ENCODE results near the gene PNLDC1.
"Not testable (repeated sequence)": the region's sequence is repeated elsewhere in the genome, so short reads cannot be mapped to it uniquely, and the experiment has no call there.

Gene PNLDC1

DNA sequence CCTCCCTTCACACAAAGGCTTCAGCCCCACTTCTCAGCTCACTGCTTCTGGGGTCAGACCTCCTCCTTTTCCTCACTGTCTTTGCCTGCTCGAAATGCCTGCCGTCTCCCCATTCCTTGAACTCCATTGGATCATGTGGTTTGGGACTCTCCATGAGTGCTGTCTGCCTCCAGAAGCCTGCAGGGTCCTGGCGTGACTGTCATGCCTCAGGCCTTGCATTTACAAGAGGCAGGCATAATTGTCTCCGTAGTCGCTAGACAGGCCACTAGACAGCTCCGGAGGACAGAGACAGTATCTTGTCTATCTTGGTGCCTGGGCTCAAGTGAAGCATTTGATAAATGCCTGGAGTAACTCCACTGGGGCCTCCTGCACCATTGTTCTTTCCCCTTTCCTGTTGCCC, 15.3 kb downstream of the PNLDC1 start:
- intact Hi-C loops (cut with DNase I): no loop called here
- DNase-seq: no peak

DNA sequence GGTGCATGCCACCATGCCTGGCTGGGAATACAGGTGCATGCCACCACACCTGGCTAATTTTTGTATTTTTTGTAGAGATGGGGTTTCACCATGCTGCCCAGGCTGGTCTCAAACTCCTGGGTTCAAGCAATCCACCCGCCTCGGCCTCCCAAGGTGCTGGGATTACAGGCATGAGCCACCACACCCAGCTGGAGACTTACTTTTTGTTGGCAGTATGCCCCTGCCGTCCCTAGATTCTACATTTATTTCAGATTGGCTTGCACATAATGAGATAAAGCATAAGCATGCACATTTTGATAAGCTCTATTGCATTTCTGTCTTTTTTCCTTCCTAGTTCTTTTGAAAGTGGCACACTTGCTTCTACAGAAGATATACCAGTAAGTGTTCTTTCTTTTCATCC, 16.7 kb downstream of the PNLDC1 start:
- intact Hi-C loops (cut with DNase I); DNase-seq: not testable (repeated sequence)

DNA sequence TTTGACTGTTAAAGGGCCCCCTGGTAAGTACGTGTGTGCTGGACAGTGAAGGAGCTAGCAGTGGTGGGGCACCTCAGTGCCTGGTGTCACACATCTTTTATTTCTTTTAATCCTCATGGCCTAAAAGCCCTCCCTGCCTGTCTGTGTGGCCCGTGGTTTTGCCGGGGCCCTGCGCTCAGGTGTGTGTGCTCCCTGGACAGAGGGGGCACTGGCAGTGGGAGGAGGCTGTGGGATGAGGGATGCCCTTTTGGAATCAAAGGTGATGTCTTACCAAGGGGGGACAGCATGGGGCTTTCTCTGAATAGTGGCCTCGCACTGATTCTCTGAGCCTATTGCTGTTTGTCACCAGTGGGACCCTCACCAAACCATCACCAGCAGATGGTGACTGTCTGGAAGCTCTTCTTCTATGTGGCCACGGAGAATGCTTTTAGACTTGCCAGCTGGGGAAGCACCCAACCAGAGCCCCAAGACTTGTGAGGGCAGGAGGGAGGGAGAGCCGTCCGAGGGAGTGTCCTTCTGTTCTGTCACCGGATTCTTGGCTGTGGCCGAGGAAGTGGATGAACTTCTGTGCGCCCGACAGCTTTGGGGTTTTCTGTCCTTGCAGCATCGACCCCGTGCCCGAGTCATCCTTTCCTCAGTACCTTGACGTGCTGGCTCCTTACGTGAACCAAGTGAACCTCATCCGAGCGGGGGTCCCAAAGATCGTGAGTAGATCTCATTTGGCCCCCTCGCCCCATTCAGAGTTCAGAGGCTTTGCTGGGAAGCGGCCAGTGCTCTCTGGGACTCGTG, 18.1 kb downstream of the PNLDC1 start:
- DNase-seq: no peak
- intact Hi-C loops (cut with DNase I): no loop called here

DNA sequence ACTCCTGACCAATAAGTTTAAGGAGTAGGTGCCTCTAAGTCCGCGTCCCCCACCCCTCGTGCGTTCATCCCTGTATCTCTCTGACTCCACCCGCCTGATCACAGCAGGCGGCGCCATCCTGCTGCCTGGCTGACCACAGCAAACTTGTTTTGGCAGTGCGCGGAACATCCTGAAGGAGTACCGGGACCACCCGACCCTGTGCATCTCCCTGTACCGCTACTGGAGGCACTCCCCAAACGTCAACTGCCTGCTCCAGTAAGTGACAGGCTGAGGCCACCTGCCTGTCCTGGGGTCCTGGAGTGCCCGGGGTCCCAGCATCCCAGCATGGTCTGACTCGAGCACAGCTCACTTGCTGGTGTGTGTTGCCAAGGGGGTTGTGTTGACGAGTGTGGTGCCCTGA, 19.0 kb downstream of the PNLDC1 start:
- DNase-seq: no peak

DNA sequence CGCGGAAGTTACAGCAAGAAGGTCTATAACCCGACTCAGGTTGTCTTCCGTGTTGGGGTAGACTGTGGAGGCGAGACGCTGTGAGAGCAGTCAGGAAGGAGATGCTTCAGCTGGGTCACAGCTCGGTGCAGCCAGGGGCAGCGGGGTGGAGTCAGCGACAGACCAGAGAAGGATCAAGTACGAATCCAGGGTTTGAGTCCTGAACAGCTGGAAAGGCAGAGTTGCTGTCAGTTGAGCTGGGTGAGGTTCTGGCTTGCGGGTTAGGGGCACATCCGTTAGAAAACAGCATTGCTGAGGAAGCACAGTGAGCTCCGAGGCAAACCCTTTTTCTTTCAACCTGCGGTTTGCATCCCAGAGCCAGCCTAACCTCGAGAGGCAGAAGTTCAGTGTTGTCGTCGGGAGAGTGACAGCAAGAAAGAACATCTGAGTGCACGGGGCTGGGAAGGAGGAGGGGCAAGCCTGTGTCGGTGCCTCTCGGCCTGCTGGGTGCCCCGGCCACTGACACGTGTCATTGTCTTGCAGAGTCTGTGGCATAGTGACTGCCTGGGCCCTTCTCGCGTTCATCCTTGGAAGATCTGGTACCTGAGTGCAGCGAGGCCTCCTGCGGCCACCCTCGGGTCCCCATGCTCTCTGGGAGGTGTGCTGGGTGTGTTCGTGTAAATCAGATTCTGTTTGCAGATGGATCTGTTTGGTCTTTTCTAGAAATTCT, 20.0 kb downstream of the PNLDC1 start:
- DNase-seq: peak in 1 of 10 donors; percentile 57
- intact Hi-C loops (cut with DNase I): no loop called here

More for the DNA sequence above, 19.0 kb downstream of the PNLDC1 start:
- intact Hi-C loops (cut with DNase I): no loop called here

DNA sequence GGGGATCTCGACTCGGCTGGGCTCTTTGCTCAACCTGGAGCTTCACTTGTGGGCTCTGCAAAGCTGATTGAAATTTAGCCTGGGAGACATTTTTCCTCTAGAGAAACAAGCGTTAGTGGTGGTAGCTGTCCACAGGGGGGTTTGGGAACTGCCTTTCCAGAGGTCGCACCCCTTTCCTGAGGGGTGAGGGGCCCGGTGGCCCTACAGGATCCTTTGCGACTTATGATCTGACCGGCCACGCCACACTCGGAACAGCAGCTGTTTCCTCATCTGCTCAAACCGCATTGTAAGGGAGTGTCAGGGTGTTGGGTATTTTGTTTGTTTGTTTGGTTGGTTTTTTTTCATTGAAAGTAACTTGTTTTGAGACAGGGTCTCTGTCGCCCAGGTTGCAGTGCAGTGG, 21.0 kb downstream of the PNLDC1 start:
- DNase-seq: no peak
- intact Hi-C loops (cut with DNase I): no loop called here

DNA sequence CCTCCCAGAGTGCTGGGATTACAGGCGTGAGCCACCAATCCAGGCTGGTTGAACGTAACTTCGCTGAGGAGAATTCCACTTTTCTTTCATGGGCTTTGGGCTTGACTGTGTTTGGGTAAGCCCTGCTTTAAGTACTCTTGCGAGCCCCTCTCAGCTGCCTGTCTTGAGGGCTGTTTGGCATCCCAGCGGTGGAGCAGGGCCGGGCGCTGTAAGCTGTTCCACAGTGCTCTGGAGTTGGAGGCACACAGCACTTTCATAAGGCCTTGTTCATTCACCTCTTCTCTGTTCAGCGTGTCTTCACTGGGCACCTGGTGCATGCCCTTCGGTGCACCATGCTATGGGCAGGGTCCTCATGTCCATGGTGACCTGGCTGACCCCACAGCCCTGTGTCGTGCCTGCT, 21.6 kb downstream of the PNLDC1 start:
- intact Hi-C loops (cut with DNase I): no loop called here
- no peak for DNase-seq

DNA sequence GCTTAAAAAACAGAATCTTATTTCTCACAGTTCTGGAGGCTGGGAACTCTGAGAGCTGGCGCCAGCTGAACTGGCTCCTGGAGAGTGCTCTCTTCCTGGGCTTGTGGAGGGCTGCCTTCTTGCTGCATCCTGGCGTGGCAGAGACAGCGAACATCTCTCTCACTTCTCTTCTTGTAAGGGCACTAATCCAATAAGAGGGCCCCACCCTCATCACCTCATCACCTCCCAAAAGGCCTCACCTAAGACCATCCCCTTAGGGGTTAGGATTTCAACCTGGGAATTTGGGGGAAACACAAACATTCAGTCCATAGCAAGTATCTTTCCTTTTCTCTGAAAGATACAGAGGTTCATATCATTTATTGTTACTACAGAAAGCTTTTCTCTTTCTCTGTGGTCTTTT, 23.9 kb downstream of the PNLDC1 start:
- intact Hi-C loops (cut with DNase I): no loop called here
- DNase-seq: no peak

DNA sequence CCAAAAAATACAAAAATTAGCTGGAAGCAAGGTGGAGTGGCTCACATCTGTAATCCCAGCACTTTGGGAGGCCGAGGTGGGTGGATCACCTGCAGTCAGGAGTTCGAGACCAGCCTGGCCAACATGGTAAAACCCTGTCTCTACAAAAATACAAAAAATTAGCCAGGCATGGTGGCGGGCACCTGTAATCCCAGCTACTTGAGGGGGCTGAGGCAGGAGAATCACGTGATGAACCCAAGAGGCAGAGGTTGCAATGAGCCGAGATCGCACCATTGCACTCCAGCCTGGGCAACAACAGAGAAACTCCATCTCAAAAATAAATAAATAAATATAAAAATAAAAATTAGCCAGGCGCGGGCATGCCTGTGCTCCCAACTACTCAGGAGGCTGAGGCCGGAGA, 24.6 kb downstream of the PNLDC1 start:
- intact Hi-C loops (cut with DNase I): not testable (repeated sequence)

DNA sequence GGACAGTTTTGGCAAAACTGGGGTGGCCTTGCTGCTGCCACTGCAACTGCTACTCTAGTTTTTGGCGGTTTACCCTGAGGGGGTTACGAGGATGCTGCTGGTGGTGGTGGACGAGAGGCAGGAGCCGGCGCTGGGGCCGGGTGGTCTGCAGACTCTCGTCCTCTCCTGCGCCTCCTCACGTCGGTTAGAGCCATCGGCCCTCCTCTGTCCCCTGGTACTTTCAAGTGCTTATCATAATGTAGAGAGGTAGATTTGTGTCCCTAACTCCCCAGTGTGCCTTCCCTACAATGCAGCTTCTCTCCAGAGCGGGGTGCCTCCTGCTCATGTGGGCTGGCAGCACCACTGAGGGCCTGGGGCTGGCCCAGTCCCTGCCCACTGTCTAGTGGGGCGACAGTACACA, 25.9 kb downstream of the PNLDC1 start:
- intact Hi-C loops (cut with DNase I): no loop called here
- DNase-seq: no peak

More for the DNA sequence above, 24.6 kb downstream of the PNLDC1 start:
- DNase-seq: not testable (repeated sequence)

DNA sequence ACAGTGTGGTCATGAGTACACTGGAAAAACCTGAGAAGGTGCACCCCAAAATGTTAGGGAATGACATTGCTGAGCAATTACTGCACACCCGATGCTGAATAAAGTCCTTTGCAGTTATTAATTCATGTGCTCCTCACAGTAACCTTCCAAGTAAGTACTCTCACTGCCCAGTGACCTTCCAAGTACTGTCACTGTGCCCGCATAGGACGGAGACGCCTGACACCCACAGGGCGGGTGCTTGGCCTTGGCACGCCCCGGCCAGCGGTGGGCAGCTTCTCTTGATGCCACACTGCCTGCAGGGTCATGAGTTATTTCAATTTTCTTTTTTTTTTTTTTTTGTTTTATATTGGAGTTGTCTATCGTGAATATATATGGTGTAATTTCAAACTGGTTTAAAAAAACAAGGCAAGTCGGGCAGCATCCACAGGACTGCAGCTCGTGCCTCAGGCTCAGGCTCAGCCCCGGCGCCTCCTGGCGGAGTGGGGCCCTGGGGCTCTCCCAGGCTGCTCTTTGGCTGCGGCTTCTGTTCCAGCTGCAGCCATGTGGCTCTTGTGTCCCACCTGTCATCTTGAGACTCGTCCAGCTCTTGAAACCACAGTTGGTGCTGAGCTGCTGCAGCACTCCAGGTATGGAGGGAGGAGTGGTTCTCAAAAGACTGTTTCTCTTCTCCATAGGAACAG, 27.0 kb downstream of the PNLDC1 start:
- no peak for DNase-seq
- intact Hi-C loops (cut with DNase I): no loop called here

DNA sequence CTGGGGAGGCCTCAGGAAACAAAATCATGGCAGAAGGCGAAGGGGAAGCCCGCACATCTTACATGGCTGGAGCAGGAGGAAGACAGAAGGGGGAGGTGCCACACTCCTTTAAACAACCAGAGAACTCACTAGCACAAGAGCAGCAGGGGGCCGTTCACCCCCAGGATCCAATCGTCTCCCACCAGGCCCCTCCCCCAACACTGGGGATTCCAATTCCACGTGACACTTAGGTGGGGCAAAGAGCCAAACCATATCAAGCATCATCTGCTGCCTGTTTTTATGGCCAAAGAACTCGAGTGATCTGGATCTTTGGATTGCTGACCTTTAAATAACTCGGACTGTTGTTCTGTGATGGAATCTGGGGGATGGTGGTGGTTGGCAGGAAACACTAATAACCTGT, 28.0 kb downstream of the PNLDC1 start:
- DNase-seq: no peak
- intact Hi-C loops (cut with DNase I): no loop called here

DNA sequence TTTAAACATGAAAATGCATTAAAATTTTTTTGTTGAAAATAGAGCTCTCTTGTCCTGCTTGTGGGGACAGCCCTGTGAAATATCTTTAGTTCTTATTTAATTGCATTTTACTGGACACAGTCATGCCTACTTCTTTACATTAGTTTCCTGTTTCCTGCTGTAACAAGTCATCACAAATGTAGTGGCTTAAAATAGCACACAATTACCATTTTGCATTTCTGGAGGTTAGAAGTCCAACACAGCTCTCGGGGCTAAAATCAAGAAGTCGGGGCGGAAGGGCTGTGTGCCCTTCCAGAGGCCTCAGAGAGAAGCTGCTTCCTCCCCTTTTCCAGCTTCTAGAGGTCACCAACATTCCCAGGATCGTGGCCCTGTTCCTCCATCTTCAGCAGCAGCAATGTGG, 29.4 kb downstream of the PNLDC1 start:
- DNase-seq: no peak
- intact Hi-C loops (cut with DNase I): no loop called here

DNA sequence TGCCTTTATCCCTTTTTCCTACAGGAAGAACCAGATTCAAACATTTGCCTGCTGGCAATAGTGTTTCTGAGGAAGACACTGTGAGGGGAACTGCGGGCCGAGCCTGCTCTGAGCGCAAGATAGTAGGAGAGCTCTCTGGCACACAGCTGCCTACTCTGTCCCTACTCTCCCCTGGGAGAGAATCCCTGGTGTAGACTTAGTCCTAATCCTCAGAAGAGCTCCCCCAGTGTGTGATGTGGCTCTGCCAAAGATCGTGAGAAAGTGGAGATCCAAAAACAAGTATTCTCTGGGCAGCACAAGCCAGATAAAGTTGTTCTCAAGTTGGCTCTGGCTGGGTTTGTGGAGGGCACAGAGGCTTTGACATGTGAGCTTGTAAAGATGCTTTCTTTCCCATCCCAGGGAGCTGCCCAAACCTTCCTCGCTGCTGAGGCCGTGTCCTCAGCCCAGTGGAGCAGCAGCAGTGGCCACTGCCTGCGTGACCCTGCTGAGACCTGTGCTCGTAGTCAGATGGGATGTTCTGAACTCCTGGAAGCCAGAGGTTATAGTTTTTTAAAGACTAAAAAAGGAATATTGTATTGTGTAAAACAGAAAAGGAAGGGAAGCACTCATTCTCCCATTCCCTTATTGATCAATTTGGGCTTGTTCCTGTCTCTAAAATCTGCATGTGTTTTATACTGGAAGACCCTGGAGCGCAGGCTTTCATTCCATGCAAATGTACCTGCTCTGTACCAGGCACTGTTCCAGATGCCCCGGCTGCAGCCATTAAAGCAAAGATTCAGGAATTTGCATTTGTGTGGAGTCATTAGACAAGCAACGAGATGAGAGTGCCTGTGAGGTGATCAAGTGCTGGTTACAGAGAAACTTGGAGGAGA, 30.7 kb downstream of the PNLDC1 start:
- intact Hi-C loops (cut with DNase I): no loop called here
- no peak for DNase-seq

DNA sequence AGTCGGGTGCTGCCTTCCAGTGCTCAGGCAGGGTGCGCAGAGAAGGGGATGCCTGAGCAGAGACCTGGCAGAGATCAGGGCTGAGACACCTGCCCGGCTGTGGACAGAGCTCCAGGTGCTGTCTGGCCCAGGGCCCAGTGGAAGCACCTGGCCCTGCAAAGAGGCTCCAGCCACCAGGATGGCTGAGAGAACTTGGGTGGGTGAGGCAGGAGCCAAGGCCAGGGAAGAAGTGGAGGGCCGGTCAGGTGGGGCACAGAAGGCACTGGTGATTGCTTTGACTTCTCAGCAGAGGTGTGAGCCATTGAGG, 31.2 kb downstream of the PNLDC1 start:
- DNase-seq: no peak
- intact Hi-C loops (cut with DNase I): no loop called here

DNA sequence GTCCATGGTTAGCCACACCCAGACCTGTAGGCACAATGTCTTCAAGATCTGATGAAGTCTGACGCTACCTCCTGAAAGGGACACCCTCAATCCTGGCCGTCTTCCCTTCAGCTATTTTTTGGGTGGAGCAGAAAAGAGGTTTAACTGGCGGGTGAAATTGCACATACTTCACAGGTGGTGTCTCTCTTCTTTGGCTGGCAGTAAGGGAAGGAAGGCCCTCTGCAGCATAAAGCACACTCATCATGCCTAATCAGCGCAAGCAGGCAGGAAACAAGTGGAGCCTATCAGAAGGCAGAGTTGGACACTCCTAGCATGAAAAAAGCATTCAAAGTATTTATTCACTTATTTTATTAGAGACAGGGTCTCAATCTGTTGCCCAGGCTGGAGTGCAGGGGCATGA, 32.9 kb downstream of the PNLDC1 start:
- intact Hi-C loops (cut with DNase I): no loop called here
- DNase-seq: no peak

DNA sequence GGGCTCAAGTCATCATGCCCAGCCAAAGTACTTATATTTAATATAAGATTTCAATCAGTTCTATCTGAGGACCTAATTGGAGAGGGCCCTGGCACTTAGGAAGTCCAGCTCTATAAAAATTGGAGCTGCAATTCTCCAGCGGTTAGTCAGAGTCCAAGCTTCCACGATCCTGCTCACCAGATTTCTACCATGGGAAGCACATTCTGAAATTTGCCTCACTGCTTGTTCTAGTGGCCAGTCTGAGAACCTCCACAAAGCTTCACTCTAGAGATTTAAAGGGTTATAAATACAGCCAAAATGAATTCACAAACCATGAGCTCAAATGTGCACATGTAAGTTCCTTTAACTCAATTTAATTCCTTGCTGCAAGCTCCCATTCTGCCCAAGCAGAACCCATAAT, 33.5 kb downstream of the PNLDC1 start:
- DNase-seq: no peak
- intact Hi-C loops (cut with DNase I): no loop called here

DNA sequence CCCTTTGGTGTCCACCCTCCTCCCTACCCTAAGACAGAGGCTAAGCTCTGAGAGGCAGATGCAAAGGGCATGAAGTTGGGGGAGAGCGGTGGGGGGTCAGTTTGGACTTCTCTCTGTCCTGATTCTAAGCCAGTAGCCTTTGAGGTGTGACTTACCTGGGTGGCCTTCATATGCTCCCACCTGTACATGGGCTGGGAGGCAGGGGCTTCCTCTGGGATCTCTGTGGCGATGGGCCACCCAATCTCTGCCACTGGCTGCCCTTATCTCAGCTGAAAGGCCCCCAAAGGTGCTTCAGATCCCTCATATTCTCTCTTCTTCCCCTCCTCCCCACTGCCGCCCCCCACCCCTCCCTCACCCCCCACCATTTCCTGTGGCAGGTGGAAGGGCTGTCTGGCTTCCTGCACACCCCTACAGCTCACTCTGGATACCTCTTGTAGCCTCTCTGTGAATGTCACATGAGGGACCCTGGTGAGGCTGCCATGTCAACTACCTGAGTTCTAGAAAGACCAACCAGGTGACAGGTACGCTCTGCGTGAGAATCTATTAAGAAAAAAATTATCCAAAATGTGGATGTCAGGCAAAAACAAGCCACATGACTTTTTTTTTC, 34.0 kb downstream of the PNLDC1 start:
- DNase-seq: no peak
- intact Hi-C loops (cut with DNase I): no loop called here

DNA sequence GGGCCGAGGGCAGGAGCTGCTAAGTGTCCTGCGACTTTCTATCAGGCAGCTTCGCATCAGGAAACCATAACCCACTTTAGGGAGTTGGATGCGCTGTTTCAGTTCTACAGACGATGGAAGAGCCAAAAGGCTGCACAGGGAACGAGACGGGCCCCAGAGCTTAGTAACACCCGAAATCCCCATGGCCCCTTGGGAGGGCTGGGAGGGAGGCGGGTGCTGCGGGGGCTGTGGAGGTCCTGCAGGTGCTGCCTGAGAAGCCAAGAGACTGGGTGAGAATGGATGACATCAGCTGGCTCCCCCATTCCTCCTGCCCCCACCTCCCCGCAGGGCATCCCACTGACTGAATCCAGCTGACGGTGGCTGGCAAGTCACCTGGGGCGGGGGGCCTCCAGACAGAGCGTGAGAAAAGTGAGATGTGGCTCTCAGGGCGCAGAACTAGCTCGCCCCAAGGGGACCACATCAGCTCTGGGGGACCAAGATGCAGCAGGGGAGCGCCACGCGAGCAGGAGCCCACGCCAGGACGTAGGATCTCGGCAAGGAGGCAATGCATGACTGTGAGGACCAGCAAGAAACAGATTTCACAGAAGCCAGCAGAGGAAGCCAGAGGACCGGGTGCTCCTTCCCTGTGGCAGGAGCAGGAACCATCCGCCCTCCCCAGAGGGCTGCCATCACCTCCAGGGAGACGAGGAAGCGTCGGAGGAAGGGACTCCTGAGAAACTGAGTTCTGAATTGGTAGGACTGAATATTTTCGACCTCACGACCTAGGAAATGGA, 36.8 kb downstream of the PNLDC1 start:
- intact Hi-C loops (cut with DNase I): no loop called here
- no peak for DNase-seq

DNA sequence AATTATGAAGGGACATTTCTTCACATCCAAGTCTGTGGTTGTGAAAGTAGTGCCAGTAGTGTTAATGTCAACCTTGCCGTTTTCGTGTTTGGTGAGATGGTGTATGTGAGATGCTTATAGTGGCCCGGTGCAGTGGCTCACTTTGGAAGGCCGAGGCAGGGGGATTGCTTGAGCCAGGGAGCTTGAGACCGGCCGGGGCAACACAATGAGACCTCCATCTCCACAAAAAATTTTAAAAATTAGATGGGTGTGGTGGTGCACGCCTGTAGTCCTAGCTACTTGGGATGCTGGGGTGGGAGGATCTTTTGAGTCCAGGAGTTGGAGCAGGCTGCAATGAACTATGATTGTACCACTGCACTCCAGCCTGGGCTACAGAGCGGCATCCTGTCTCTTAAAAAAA, 37.4 kb downstream of the PNLDC1 start:
- DNase-seq: no peak
- intact Hi-C loops (cut with DNase I): no loop called here

Data from posterior cingulate gyrus (tissue), 11 donors.